Neural progenitor cell (in vitro differentiated cells): ENCODE results near the gene ACKR3. TPM values are rescaled to one million over a fixed set of nuclear protein-coding genes. Genes with fewer than 3 reads are reported as not detected.
A peak's percentile ranks its signal among the peaks of the same experiment; 100 is the strongest.

Experiments
- DNase-seq: peaks from one replicate; pipeline ENCODE4 v3.0.0-alpha.2; 2016; ENCODE audit warnings: low spot score
- H2AFZ ChIP-seq: fragments of 200-600 bp; sonication (generic); replicated peaks from 2 replicates; pipeline ENCODE4 v1.6.1; 2016; ENCODE audit warnings: antibody characterized with exemption
- H3F3A ChIP-seq: fragments of 200-600 bp; sonication (generic); 2 replicates; pipeline ENCODE4 v1.6.1; 2016; ENCODE audit warnings: antibody characterized with exemption, low read depth
- H3K27ac ChIP-seq: fragments of 200-600 bp; sonication (generic); 2 replicates; pipeline ENCODE4 v1.5.1; 2016; ENCODE audit warnings: mild to moderate bottlenecking
- H3K27me3 ChIP-seq: fragments of 200-600 bp; sonication (generic); 2 replicates; pipeline ENCODE4 v1.6.1; 2016; ENCODE audit warnings: mild to moderate bottlenecking, moderate library complexity
- H3K36me3 ChIP-seq: fragments of 200-600 bp; sonication (generic); 2 replicates; pipeline ENCODE4 v1.5.1; 2016
- H3K4me1 ChIP-seq: fragments of 200-600 bp; sonication (generic); 2 replicates; pipeline ENCODE4 v1.6.1; 2016; ENCODE audit warnings: mixed run types
- H3K4me2 ChIP-seq: fragments of 200-600 bp; sonication (generic); 2 replicates; pipeline ENCODE4 v1.6.1; 2016
- H3K4me3 ChIP-seq: fragments of 200-600 bp; sonication (generic); 2 replicates; pipeline ENCODE4 v1.5.1; 2016
- H3K79me2 ChIP-seq: fragments of 200-600 bp; sonication (generic); 2 replicates; pipeline ENCODE4 v1.6.1; 2016; ENCODE audit warnings: low read depth
- H3K9ac ChIP-seq: fragments of 200-600 bp; sonication (generic); 2 replicates; pipeline ENCODE4 v1.6.1; 2016
- H3K9me3 ChIP-seq: fragments of 200-600 bp; sonication (generic); 2 replicates; pipeline ENCODE4 v1.5.1; 2016; ENCODE audit warnings: low read depth
- H4K20me1 ChIP-seq: fragments of 200-600 bp; sonication (generic); 2 replicates; pipeline ENCODE4 v1.6.1; 2016; ENCODE audit warnings: low read depth
- H3K27ac Mint-ChIP-seq: 3 replicates; pipeline ENCODE4 v1.8.0; 2021; ENCODE audit warnings: mixed read lengths
- H3K27me3 Mint-ChIP-seq: 2 replicates; pipeline ENCODE4 v1.8.0; 2022; ENCODE audit warnings: low read depth, mild to moderate bottlenecking, inconsistent platforms, moderate library complexity, mixed read lengths; ENCODE audit not compliant: insufficient read depth
- H3K36me3 Mint-ChIP-seq: 3 replicates; pipeline ENCODE4 v1.8.0; 2021; ENCODE audit warnings: mixed read lengths
- H3K4me1 Mint-ChIP-seq: 3 replicates; pipeline ENCODE4 v1.8.0; 2021; ENCODE audit warnings: mixed read lengths
- H3K4me3 Mint-ChIP-seq: 3 replicates; pipeline ENCODE4 v1.8.0; 2021; ENCODE audit warnings: mild to moderate bottlenecking, moderate library complexity, mixed read lengths
- H3K9me3 Mint-ChIP-seq: 3 replicates; pipeline ENCODE4 v1.8.0; 2020; ENCODE audit warnings: mixed read lengths
- EZH2 ChIP-seq: fragments of 200-600 bp; sonication (generic); IDR thresholded peaks from 2 replicates; pipeline ENCODE4 v1.6.1; 2017; ENCODE audit warnings: antibody characterized with exemption, mild to moderate bottlenecking, moderate library complexity
- EZH2phosphoT487 ChIP-seq: fragments of 200-600 bp; sonication (generic); IDR thresholded peaks from 2 replicates; pipeline ENCODE4 v1.6.1; 2017; ENCODE audit warnings: antibody characterized with exemption
- total RNA-seq: library from RNA; depleted of rRNA; stranded (reverse); fragments of >200 nt; gene quantifications from 2 replicates; pipeline ENCODE4 v1.2.3, GENCODE V29; 2015; ENCODE audit warnings: low replicate concordance
- TF ChIP-seq, protein P1 (sequence below): fragments of 200-600 bp; sonication (generic); IDR thresholded peaks from 2 replicates; pipeline ENCODE4 v1.5.1; 2017; ENCODE audit warnings: antibody characterized with exemption, mild to moderate bottlenecking

ACKR3 gene
- total RNA-seq, 1 donor from 2014 or later = 1.6 TPM

DNA sequence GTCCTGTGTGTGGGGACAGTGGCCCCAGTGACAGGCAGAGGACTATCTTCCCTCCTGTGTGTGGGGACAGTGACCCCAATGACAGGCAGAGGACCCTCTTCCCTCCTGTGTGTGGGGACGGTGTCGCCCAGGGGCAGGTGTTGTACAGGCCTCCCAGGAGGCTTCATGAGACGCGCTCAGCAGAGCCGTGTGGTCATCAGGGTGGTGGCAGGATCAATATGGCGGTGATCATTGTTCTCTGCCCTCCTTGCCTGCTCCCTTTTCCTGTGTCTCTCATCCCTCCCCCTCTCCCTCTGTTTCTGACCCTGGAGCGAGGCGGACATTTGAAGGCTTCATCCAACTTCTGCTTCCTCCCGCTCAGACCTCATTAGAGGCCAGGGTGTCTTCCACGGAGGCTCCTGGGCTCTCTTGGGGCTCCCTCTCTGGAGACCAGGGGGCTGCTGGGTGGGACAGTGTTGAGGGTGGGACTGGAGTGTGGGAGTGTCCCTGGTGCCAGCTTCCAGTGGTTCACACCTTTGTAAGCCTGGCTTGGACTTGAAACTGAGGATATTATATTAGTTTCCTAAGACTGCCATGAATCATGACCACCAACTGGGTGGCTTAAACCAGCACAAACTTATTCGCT, 59.5 kb downstream of the ACKR3 start:
- no peak overlapping the region for H3K4me3 ChIP-seq
- H3K9me3 ChIP-seq = no peaks in the 10 kb centered on the region
- H4K20me1 ChIP-seq = no peaks in the 10 kb centered on the region
- no peak overlapping the region for H3K9ac ChIP-seq
- H3K27me3 ChIP-seq = no peaks in the 10 kb centered on the region
- Mint-ChIP-seq H3K4me3 (no peak overlapping the region), H3K36me3 (no peaks in the 10 kb centered on the region), H3K27me3 (peaks cover 7% of the 10 kb centered on the region), H3K4me1 (peaks cover 8% of the 10 kb centered on the region), H3K9me3 (peaks cover 6% of the 10 kb centered on the region), H3K27ac (no peak overlapping the region)
- no peak overlapping the region for H3K27ac ChIP-seq
- H3F3A ChIP-seq = no peaks in the 10 kb centered on the region
- no peaks in the 10 kb centered on the region for H3K79me2 ChIP-seq
- no peaks in the 10 kb centered on the region for H3K36me3 ChIP-seq
- no peak for TF ChIP-seq EZH2
- no peak for TF ChIP-seq EZH2phosphoT487
- TF ChIP-seq, protein P1, sequence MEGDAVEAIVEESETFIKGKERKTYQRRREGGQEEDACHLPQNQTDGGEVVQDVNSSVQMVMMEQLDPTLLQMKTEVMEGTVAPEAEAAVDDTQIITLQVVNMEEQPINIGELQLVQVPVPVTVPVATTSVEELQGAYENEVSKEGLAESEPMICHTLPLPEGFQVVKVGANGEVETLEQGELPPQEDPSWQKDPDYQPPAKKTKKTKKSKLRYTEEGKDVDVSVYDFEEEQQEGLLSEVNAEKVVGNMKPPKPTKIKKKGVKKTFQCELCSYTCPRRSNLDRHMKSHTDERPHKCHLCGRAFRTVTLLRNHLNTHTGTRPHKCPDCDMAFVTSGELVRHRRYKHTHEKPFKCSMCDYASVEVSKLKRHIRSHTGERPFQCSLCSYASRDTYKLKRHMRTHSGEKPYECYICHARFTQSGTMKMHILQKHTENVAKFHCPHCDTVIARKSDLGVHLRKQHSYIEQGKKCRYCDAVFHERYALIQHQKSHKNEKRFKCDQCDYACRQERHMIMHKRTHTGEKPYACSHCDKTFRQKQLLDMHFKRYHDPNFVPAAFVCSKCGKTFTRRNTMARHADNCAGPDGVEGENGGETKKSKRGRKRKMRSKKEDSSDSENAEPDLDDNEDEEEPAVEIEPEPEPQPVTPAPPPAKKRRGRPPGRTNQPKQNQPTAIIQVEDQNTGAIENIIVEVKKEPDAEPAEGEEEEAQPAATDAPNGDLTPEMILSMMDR = no peak
- DNase-seq = no peak
- no peak overlapping the region for H2AFZ ChIP-seq
- no peak overlapping the region for H3K4me2 ChIP-seq
- no peaks in the 10 kb centered on the region for H3K4me1 ChIP-seq

DNA sequence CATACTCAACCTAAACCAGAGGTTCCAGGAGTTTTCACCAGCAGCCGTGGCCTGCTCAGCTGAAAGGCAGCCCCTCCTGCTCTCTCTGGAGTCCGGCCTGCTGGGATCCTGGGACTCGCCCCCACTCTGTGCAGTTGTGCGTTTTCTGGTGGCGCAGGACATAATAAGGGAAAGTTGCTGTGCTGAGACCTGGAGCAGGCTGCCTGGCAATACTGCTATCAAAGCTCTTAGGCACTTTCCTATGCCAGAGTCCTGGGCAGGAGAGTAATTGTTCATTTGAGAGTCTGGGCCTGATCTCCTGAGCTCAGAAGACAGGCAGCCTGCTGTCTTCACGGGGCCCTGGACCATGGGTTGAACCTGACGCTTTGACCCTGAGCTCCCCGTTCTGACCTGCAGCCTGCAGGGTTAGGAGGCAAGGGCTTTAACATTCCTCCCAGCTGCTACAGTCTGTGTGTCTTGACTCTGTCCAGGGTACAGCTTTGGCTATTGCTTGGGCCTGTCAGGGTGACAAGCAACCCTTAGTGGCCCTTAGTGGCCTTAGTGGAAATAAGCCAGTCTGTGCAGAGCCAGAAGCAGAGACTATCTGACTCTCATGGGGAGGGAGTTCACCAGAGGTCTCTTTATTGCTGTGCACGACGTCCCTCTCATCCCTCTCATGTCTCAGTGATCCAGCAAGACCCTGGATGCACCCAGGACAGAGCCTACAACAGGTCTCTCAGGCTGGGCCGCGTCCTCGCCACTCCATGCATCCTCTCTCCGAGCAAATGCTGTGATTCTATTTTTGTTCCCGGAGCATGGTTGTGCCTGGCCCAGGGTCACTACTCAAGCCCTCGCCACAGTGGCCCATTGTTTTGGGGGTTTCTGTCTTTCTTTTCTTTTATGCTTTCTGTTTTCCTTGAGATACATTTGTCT, 60.6 kb downstream of the ACKR3 start:
- Histone ChIP-seq H3K9me3 (no peaks in the 10 kb centered on the region), H4K20me1 (no peaks in the 10 kb centered on the region), H3K79me2 (no peaks in the 10 kb centered on the region), H3K27me3 (no peaks in the 10 kb centered on the region), H3K4me2 (no peak overlapping the region), H3F3A (no peaks in the 10 kb centered on the region), H2AFZ (no peak overlapping the region), H3K27ac (no peak overlapping the region), H3K36me3 (no peaks in the 10 kb centered on the region), H3K9ac (no peak overlapping the region), H3K4me1 (no peaks in the 10 kb centered on the region), H3K4me3 (no peak overlapping the region)
- DNase-seq = no peak
- H3K27me3 Mint-ChIP-seq = peaks cover 4% of the 10 kb centered on the region
- H3K4me1 Mint-ChIP-seq = peaks cover 8% of the 10 kb centered on the region
- peaks cover 6% of the 10 kb centered on the region for H3K9me3 Mint-ChIP-seq
- TF ChIP-seq, protein P1 = no peak
- TF ChIP-seq EZH2 = no peak
- TF ChIP-seq EZH2phosphoT487 = no peak
- no peak overlapping the region for H3K4me3 Mint-ChIP-seq
- H3K27ac Mint-ChIP-seq = peak overlapping the region; percentile 90
- no peaks in the 10 kb centered on the region for H3K36me3 Mint-ChIP-seq

DNA sequence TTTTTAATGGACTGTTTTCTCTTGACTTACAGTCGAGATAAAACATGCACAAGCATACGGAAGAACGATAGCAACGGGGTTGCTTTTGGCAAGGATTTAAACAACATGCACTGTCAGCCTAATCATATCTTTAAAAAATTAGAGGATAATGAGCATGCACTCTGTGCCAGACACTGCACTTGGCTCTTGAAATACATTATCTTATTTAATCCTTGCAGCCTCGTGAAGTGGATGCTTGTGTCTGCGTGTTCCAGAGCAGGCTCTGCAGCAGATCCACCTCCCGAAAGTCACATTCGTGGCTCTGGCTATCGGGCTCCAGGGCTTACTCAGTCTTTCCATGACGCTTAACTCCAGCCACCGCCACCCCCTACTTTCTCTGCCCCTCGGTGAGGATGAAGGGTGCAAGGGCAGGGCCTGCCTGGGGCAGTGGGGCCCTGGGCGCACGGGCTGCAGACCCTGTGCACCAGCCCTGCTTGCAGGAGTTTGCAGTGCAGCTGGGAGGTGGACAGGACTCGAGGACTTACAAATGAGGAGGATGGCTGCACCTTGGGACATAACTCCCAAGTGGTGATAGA, 61.7 kb downstream of the ACKR3 start:
- no peak overlapping the region for H3K4me3 Mint-ChIP-seq
- no peak for DNase-seq
- Histone ChIP-seq H3K79me2 (no peaks in the 10 kb centered on the region), H3K27me3 (no peaks in the 10 kb centered on the region), H2AFZ (no peak overlapping the region), H3K9ac (no peak overlapping the region), H3F3A (no peaks in the 10 kb centered on the region), H3K27ac (no peak overlapping the region), H4K20me1 (no peaks in the 10 kb centered on the region), H3K36me3 (no peaks in the 10 kb centered on the region), H3K4me2 (no peak overlapping the region), H3K4me1 (no peaks in the 10 kb centered on the region), H3K9me3 (no peaks in the 10 kb centered on the region), H3K4me3 (no peak overlapping the region)
- H3K27ac Mint-ChIP-seq = peak overlapping the region; percentile 62
- H3K9me3 Mint-ChIP-seq = peaks cover 9% of the 10 kb centered on the region
- TF ChIP-seq, protein P1 = no peak
- TF ChIP-seq EZH2 = no peak
- TF ChIP-seq EZH2phosphoT487 = no peak
- peaks cover 8% of the 10 kb centered on the region for H3K4me1 Mint-ChIP-seq
- peaks cover 4% of the 10 kb centered on the region for H3K27me3 Mint-ChIP-seq
- no peaks in the 10 kb centered on the region for H3K36me3 Mint-ChIP-seq
